Embryonic facial prominence (tissue), 1 donor: ENCODE results near the gene SPON1.
"Not testable (repeated sequence)": the region's sequence is repeated elsewhere in the genome, so short reads cannot be mapped to it uniquely, and the experiment has no call there.

ENCODE experiments used
- DNase-seq: peaks from one replicate; pipeline ENCODE4 v3.0.0-alpha.2; 2016; ENCODE audit errors: extremely low spot score

SPON1 gene

DNA sequence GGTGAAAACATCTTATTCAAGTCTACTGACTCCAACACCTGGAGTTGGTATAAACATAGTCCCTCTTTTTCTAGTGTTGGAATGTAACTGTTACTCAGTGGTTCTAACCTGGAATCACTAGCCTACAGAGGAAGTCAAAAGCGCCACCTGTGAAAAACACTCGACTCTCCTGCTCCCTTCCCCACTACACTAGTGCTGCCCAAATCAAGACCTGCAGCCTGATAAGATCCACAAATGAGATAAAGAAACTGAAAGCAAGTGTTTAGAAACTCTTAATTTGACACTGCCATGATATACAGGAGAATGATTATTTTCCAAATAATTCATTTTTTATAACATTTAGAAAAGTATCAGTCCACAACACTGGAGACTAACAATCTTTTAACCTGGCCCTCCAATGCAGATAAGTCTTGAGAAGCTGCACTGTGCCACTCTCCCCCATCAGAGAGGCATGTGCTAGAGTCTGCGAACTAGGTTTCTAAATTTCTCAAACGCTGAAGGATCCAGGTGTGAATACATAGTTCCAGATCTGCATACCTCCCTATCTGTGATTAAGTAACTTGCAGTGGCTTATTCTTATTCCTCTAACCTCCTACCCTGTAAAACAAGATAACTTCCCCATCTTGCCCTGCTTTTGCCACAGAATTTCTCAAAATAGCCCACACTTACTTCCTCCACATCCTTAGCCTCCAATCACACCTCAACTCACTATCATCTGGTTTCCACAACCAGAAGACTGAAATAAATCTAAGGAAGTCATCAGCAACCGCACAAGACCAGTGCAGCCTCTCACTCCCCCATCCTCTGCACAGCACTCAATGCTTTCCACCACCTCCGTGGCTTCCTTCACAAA is 308.4 kb downstream of the SPON1 start:
- DNase-seq, result no peak

GRCh38 chr11:14273895-14274294 is 311.4 kb downstream of the SPON1 start:
- no peak for DNase-seq

GRCh38 chr11:14275076-14275475 is 312.6 kb downstream of the SPON1 start:
- no peak for DNase-seq

DNA sequence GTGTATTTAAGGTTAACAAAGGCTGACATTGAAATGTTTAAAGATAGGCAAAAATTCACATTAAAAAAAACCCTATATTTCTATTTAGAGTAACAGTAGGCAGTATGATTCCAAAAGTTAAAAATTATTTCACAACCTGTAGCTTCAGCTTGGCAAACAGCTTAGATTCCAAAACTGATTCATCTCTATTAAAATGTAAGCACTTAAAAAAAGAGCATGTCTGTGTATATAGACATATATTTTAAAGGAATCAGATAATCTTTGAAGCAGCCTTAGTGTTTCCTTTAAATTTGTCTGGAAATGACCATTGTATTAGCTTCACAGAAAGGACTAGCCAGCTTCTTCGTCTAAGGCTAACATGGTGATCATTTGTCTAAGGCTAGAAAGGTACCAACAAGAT is 316.3 kb downstream of the SPON1 start:
- not testable (repeated sequence) for DNase-seq

DNA sequence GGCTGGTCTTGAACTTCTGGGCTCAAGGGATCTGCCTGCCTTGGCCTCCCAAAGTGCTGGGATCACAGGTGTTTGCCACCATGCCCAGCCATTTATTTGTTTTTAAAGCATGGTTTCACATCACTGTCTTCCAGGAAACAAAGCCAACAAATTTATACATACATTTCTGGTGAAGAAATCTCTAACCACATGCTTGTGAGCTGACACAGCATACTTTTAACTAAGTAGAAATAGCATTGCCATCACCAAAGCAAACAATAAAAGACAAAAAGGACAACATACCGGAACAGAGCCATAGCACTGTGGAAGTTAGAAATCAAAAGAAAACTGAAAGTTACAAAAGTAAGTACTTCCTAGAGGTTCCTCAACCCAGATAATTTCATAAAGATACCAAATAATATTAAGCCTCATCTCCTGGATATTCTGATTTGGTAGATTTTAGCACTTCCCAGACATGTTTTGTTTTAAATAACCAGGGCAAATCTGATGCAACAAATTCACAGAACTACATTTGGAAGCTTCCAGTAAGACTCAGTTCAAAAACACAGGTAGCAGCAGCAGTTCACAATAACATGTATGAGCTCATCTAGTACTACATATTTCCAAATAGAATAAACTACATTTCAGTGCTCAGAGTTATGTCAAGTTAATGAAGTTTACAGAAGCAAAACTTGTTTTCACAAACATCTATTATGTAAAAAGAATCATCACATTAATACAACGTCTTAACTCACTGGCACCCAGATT is 325.8 kb downstream of the SPON1 start:
- no peak for DNase-seq

GRCh38 chr11:14290422-14290821 is 327.9 kb downstream of the SPON1 start:
- DNase-seq, result no peak

DNA sequence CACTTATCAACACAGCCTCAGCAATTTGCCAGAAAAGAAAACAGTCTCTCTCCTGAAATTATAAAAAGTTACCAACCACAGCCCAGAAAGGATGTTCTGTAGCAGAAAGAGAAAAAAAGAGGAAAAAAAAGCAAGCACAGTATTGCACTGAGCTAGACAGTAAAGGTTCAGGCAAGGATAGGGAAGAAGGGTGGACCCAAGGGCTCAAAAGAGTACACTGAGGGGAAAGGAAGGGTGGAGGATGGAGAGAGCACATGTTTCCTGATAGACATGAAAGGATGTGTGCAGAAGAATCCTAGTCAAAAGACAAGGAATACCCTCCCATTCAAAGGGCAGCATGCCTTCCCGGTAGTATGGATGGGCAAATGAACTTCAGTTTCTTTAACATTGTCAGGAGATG is 337.4 kb downstream of the SPON1 start:
- DNase-seq, result no peak

DNA sequence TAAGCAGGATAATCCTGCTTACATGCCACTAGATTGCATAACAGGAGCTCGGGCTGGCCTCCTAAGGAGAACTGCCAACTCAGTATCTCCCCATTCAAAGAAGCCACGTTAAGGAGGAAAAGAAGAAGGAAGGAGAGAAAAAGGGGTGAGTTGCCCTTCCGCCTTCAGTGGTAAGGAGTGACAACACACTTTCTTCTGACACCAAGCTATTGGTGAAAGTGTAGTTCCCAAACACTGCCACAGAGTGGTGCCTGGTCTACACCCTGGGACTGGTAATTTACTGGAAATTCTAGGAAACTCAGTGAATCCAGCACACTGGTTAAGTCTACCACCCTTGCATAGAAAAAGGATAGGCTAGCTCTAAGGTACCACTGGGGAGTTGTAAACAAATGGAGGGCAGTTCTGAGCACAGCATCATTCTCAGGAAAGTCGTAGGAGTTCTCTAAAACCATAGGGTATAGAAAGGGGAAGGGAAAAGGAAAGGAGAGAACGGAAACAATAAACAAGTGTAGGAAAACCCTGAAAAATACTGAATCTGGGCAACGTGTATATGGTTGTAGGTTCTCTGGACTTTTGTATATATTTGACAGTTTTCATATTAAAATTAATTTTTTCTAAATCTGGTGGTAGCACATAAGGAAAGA is 338.3 kb downstream of the SPON1 start:
- DNase-seq, result no peak

- no peak for DNase-seq
Measured at GRCh38 chr11:14304601-14305000, 342.1 kb downstream of the SPON1 start.

DNA sequence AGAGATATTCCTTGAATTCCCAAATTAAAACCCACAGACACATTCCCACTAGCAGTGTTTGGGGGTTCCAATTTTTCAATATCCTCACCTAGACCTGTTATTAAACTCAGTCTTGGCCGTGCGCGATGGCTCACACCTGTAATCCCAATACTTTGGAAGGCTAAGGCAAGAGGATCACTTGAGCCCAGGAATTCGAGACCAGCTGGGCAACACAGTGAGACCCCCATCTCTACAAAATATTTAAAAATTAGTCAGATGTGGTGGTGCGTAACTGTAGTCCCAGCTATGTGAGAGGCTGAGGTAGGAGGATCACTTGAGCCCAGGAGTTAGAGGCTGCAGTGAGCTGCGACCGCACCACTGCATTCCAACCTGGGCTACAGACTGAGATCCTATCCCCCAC is 343.1 kb downstream of the SPON1 start:
- DNase-seq, result no peak

DNA sequence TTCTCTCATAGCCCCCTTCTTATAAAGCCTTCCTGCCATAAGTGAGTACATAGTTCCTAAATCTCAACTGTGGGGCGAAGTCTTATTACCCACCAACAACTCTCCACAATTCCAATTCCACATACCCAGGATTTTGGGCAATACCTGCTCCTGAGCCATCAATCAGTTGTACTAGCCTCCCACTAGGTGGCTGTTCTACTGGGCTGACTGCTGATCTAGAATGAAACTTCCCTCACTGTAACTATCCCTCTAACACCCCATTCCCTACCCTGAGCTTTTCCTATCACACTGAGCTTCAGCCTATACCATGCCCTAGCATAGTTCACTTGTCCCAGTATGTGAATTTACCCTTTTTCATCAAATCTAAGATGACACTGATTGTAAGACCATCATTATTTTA is 344.0 kb downstream of the SPON1 start:
- no peak for DNase-seq

GRCh38 chr11:14308114-14308896 is 345.8 kb downstream of the SPON1 start:
- no peak for DNase-seq

DNA sequence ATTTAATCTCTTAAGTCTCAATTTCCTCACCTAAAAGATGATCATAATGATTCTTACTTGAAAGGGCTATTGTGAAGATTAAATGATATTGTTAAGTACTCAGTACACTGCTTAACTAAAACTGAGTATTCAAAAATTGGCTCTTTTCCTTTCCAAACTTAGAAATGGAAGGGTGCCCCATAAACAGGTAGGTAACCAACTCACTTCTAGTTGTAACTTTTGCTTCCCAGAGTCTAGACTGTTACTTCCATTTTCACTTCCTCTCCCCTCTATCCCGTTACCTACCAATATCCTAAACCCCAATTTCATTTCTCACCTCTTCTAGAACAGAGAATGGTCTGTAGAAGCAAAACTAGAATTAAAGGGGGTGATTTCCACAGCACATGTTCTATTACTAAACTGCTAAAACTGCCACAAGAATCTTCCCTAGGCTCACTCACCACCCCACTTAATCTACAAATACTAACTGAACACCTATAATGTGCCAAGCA is 346.4 kb downstream of the SPON1 start:
- no peak for DNase-seq

GRCh38 chr11:14309425-14310192 is 347.1 kb downstream of the SPON1 start:
- no peak for DNase-seq

DNA sequence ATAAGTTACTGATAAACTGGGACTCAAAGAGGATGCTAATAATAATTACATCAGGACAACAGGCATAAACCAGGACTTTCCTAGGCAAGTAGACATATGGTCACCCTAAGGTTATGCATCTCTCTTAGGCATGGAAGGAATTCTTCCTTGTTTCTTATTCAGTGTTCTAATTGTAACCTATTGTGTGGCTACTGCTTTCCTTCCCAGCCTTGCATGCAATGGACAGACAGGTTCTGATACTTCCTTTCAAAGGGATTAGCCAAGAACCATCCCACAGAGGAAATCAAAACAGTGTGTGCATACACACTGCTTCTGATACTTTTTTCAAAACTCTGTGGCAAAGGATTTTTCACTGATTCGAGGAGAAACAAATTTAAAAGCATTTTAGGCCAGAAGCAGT is 348.2 kb downstream of the SPON1 start:
- DNase-seq, result no peak

GRCh38 chr11:14312736-14313438 is 350.4 kb downstream of the SPON1 start:
- no peak for DNase-seq

- DNase-seq, result no peak
Measured at GRCh38 chr11:14314127-14314526, 351.6 kb downstream of the SPON1 start.

DNA sequence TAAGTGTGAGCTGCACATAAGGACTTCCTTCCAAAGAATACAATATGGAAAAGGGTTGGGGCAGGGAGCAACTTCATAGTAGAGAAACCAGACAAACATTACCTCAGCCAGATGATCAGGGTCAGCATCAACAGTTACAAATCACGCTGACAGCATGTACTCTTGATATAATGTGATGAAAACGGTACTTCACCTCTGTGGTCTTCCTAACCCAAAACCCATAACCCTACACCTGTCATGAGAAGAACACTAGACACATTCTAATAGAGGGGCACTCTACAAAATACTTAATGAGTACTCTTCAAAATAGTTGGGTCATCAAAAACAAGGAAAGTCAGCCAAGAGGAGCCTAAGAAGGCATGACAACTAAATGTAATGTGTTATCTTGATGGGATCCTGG is 352.6 kb downstream of the SPON1 start:
- DNase-seq, result no peak
